HCT116 (cell line): ENCODE measurements around the gene BCL6. TPM values are rescaled to one million over a fixed set of nuclear protein-coding genes. Genes with fewer than 3 reads are reported as not detected.

Experiments used
- ATAC-seq: fragments of 200-7000 bp; cut with Tn5 transposase; 2 replicates; pipeline ENCODE4 v1.9.1; 2020; ENCODE audit warnings: mild to moderate bottlenecking, moderate library complexity
- BruUV-seq: library from RNA; stranded (reverse); fragments of 400-500 nt; replicated peaks from 2 replicates; lab custom pipeline; 2021; lab: Mats Ljungman, UMichigan
- CTCF ChIA-PET: fragments of 300-600 bp; sonication (Branson Sonifier 250); formaldehyde crosslinking; loops from one replicate; lab custom pipeline; 2021; ENCODE audit warnings: antibody characterized with exemption; lab: Charles Lee
- POLR2A ChIA-PET: fragments of 300-600, 350-600 bp; sonication (Branson Sonifier 250); formaldehyde crosslinking; loops from one replicate; lab custom pipeline; 2021; ENCODE audit warnings: antibody characterized with exemption; lab: Charles Lee
- RAD21 ChIA-PET, 2 experiments: fragments of 300-600 bp; sonication (Branson Sonifier 250); formaldehyde crosslinking; loops; one replicate each; lab custom pipeline; 2023; ENCODE audit warnings: low total read pairs in 2 of 2; ENCODE audit not compliant: uncharacterized antibody in 2 of 2, unreplicated experiment in 2 of 2, low non-redundant PET in 1 of 2; lab: Charles Lee
- DNase-seq: peaks from one replicate; pipeline ENCODE4 v3.0.0-alpha.2; 2010; ENCODE audit warnings: low read depth, low spot score
- H2AFZ ChIP-seq: fragments of 200-600 bp; shearing (Covaris generic), sonication (generic); 2 replicates; pipeline ENCODE4 v1.6.1; 2017; ENCODE audit warnings: low read depth, mixed run types, mixed read lengths, antibody characterized with exemption, low read length; ENCODE audit not compliant: poor library complexity, severe bottlenecking
- H3K27ac ChIP-seq: 2 replicates; pipeline ENCODE4 v1.5.1; 2012; ENCODE audit warnings: low read depth, low read length
- H3K27me3 ChIP-seq: fragments of 200-600 bp; sonication (generic); 2 replicates; pipeline ENCODE4 v1.6.1; 2016; ENCODE audit warnings: mixed run types, low read length, mixed read lengths; ENCODE audit not compliant: insufficient read depth
- H3K36me3 ChIP-seq, 2 experiments: fragments of 200-500 bp in 1 of 2; fragments of 200-600 bp in 1 of 2; sonication (Bioruptor generic) in 1 of 2; sonication (generic) in 1 of 2; 2 replicates each; pipeline versions ENCODE4 v1.5.1 to v1.6.1; 2014 to 2016; ENCODE audit warnings: low read length in 2 of 2, inconsistent platforms in 1 of 2, mixed read lengths in 1 of 2, mixed run types in 1 of 2; ENCODE audit not compliant: insufficient read depth in 2 of 2, control insufficient read depth in 1 of 2
- H3K4me1 ChIP-seq, 2 experiments: fragments of 200-600 bp in 1 of 2; sonication (generic) in 1 of 2; 2 replicates each; pipeline versions ENCODE4 v1.5.1 to v1.6.1; 2012 to 2017; ENCODE audit warnings: low read length in 2 of 2, inconsistent platforms in 1 of 2, mild to moderate bottlenecking in 1 of 2, mixed read lengths in 1 of 2, mixed run types in 1 of 2, moderate library complexity in 1 of 2; ENCODE audit not compliant: insufficient read depth in 2 of 2, control insufficient read depth in 1 of 2
- H3K4me2 ChIP-seq: fragments of 200-600 bp; sonication (generic); 2 replicates; pipeline ENCODE4 v1.6.1; 2017; ENCODE audit warnings: mixed run types, low read length, mixed read lengths
- H3K4me3 ChIP-seq, 2 experiments: fragments of 200-600 bp in 1 of 2; sonication (generic) in 1 of 2; replicated peaks in 1 of 2; 2 replicates each; pipeline ENCODE4 v1.5.1; 2011 to 2016; ENCODE audit warnings: low read length in 2 of 2, control low read depth in 1 of 2, low read depth in 1 of 2, mild to moderate bottlenecking in 1 of 2, mixed read lengths in 1 of 2, mixed run types in 1 of 2
- H3K79me2 ChIP-seq: fragments of 200-600 bp; sonication (generic); 2 replicates; pipeline ENCODE4 v1.6.1; 2017; ENCODE audit warnings: mild to moderate bottlenecking, mixed run types, low read length, moderate library complexity, mixed read lengths; ENCODE audit not compliant: insufficient read depth
- H3K9ac ChIP-seq: fragments of 200-600 bp; sonication (generic); 2 replicates; pipeline ENCODE4 v1.6.1; 2016; ENCODE audit warnings: low read length, mixed read lengths
- H3K9me2 ChIP-seq: fragments of 200-600 bp; sonication (generic), shearing (Covaris generic); 2 replicates; pipeline ENCODE4 v1.6.1; 2017; ENCODE audit warnings: mixed run types, mild to moderate bottlenecking, moderate library complexity; ENCODE audit not compliant: insufficient read depth
- H3K9me3 ChIP-seq, 2 experiments: fragments of 200-500 bp in 1 of 2; fragments of 200-600 bp in 1 of 2; sonication (Bioruptor generic) in 1 of 2; sonication (generic) in 1 of 2; 2 replicates each; pipeline ENCODE4 v1.6.1; 2014 to 2017; ENCODE audit warnings: low read length in 2 of 2, mixed read lengths in 2 of 2, inconsistent platforms in 1 of 2, low read depth in 1 of 2, mild to moderate bottlenecking in 1 of 2, mixed run types in 1 of 2, moderate library complexity in 1 of 2; ENCODE audit not compliant: control insufficient read depth in 1 of 2, insufficient read depth in 1 of 2
- H4K20me1 ChIP-seq: fragments of 200-600 bp; sonication (generic), shearing (Covaris generic); 2 replicates; pipeline ENCODE4 v1.6.1; 2017; ENCODE audit warnings: mixed run types, mild to moderate bottlenecking, moderate library complexity; ENCODE audit not compliant: insufficient read depth
- CEBPB ChIP-seq: IDR thresholded peaks from 2 replicates; pipeline ENCODE4 v1.6.1; 2012; ENCODE audit warnings: low read depth
- CTCF ChIP-seq, 3 experiments: fragments of 200-600 bp in 1 of 3; sonication (generic) in 1 of 3; IDR thresholded peaks in 2 of 3; conservative IDR thresholded peaks in 1 of 3; 2 replicates each; pipeline ENCODE4 v1.5.1; 2012 to 2017; ENCODE audit warnings: low read depth in 2 of 3, low read length in 2 of 3, antibody characterized with exemption in 1 of 3, borderline replicate concordance in 1 of 3, control low read depth in 1 of 3, mild to moderate bottlenecking in 1 of 3, mixed read lengths in 1 of 3, mixed run types in 1 of 3, moderate library complexity in 1 of 3; ENCODE audit not compliant: insufficient read depth in 1 of 3
- EGR1 ChIP-seq: IDR thresholded peaks from 2 replicates; pipeline ENCODE4 v1.6.1; 2012; ENCODE audit warnings: low read depth
- EZH2 ChIP-seq: fragments of 200-600 bp; sonication (generic); IDR thresholded peaks from 2 replicates; pipeline ENCODE4 v1.6.1; 2017; ENCODE audit warnings: antibody characterized with exemption, mixed run types
- EZH2phosphoT487 ChIP-seq: fragments of 200-600 bp; IDR thresholded peaks from 2 replicates; pipeline ENCODE4 v1.6.1; 2018; ENCODE audit warnings: antibody characterized with exemption, borderline replicate concordance
- FOSL1 ChIP-seq: IDR thresholded peaks from 2 replicates; pipeline ENCODE4 v1.6.1; 2012; ENCODE audit warnings: low read depth
- MAX ChIP-seq: IDR thresholded peaks from 2 replicates; pipeline ENCODE4 v1.6.1; 2012
- POLR2A ChIP-seq: IDR thresholded peaks from 2 replicates; pipeline ENCODE4 v1.7.0; 2011; ENCODE audit warnings: borderline replicate concordance; ENCODE audit not compliant: insufficient read depth, insufficient read length; ENCODE audit errors: extremely low read depth
- POLR2AphosphoS5 ChIP-seq: IDR thresholded peaks from 2 replicates; pipeline ENCODE4 v1.6.1; 2011; ENCODE audit warnings: mild to moderate bottlenecking, low read depth, low read length, moderate library complexity
- REST ChIP-seq: IDR thresholded peaks from 2 replicates; pipeline ENCODE4 v1.6.1; 2012; ENCODE audit warnings: low read depth
- YY1 ChIP-seq: IDR thresholded peaks from 2 replicates; pipeline ENCODE4 v1.6.1; 2011; ENCODE audit warnings: low read length, low read depth, moderate library complexity, mild to moderate bottlenecking; ENCODE audit not compliant: insufficient replicate concordance; ENCODE audit errors: extremely low read depth
- ZFX ChIP-seq: fragments of 450-650 bp; IDR thresholded peaks from 2 replicates; pipeline ENCODE4 v1.6.1; 2017
- intact Hi-C: fragments of 100-400 bp; cut with micrococcal nuclease; formaldehyde crosslinking; loops from 2 replicates; pipeline ENCODE4 v1.10.0; 2022
- total RNA-seq: library from RNA; stranded (reverse); gene quantifications from one replicate; pipeline ENCODE4 v1.2.1, GENCODE V29; 2021; ENCODE audit not compliant: unreplicated experiment

BCL6 gene
- total RNA-seq, 1 experiment from 2014 or later, result 17.5 TPM

GRCh38 chr3:187738331-187739093 lies 6.8 kb downstream of the BCL6 start:
- TF ChIP-seq YY1, result peak; percentile 16
- TF ChIP-seq POLR2A, result no peak
- peak; percentile 50; the same call in 1 of the 2 replicates for TF ChIP-seq POLR2AphosphoS5
- TF ChIP-seq EZH2, result no peak
- no peak for TF ChIP-seq REST
- peak; percentile 72 for TF ChIP-seq ZFX
- no peak for TF ChIP-seq EGR1
- peak in 2 of 3 experiments; percentile 76 to 82; a peak in 4 of 6 replicates for TF ChIP-seq CTCF (IDR thresholded peaks at IDR 0.05 in 2 of 3, conservative IDR thresholded peaks at IDR 0.05 in 1 of 3; ENCODE audit: borderline replicate concordance in 1 of 3, insufficient read depth in 1 of 3, low read depth in 2 of 3, low read length in 2 of 3)
- TF ChIP-seq MAX, result no peak
- TF ChIP-seq FOSL1, result no peak
- TF ChIP-seq EZH2phosphoT487, result no peak
- no peak for TF ChIP-seq CEBPB
- Histone ChIP-seq H3K36me3 (no peaks in the 10 kb centered on the region), H3K9me3 (no peaks in the 10 kb centered on the region), H3K4me1 (peaks cover 28 to 67% of the 10 kb centered on the region in 2 experiments), H3K27me3 (no peaks in the 10 kb centered on the region), H3K4me3 (peak overlapping the region; percentile 62 to 85), H3K4me2 (peak overlapping the region; percentile 97), H3K9ac (peak overlapping the region; percentile 71), H2AFZ (peak overlapping the region; percentile 66), H3K79me2 (no peaks in the 10 kb centered on the region), H3K27ac (peak overlapping the region; percentile 44), H3K9me2 (no peaks in the 10 kb centered on the region), H4K20me1 (no peaks in the 10 kb centered on the region)
- intact Hi-C loops, result loop anchor here (1.0 to 2.0 kb wide), 3 partner anchors 1302 to 1495 kb away; no protein-coding TSS in a partner anchor
- POLR2A ChIA-PET, result interaction anchor here (1.3 kb wide), 1 partner anchor 12 kb away, joined by 5 read pairs; no protein-coding TSS in a partner anchor
- CTCF ChIA-PET, result interaction anchor here (0.7 to 4.2 kb wide), 14 partner anchors 8 to 1496 kb away, joined by 3 to 260 read pairs (median 5); no protein-coding TSS in a partner anchor
- RAD21 ChIA-PET, result interaction anchor here (0.8 to 1.4 kb wide), 4 partner anchors 12 to 1302 kb away, joined by 3 to 5 read pairs (median 4); no protein-coding TSS in a partner anchor
- no TSS peak for BruUV-seq
- peak; percentile 83 for DNase-seq
- ATAC-seq, result peak; percentile 70
